GM12864 (cell line): ENCODE results near the gene KHDRBS1.

Source experiments
- DNase-seq: peaks from one replicate; pipeline ENCODE4 v3.0.0-alpha.2; 2011; ENCODE audit warnings: low read depth
- H3K4me3 ChIP-seq: 2 replicates; pipeline ENCODE4 v1.5.1; 2011; ENCODE audit warnings: mild to moderate bottlenecking, low read depth, low read length, control low read depth
- CTCF ChIP-seq: IDR thresholded peaks from 2 replicates; pipeline ENCODE4 v1.5.1; 2011; ENCODE audit warnings: low read depth, mild to moderate bottlenecking, moderate library complexity, low read length, control low read depth, inconsistent platforms; ENCODE audit errors: missing control alignments

Gene KHDRBS1, protein sequence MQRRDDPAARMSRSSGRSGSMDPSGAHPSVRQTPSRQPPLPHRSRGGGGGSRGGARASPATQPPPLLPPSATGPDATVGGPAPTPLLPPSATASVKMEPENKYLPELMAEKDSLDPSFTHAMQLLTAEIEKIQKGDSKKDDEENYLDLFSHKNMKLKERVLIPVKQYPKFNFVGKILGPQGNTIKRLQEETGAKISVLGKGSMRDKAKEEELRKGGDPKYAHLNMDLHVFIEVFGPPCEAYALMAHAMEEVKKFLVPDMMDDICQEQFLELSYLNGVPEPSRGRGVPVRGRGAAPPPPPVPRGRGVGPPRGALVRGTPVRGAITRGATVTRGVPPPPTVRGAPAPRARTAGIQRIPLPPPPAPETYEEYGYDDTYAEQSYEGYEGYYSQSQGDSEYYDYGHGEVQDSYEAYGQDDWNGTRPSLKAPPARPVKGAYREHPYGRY

GRCh38 chr1:32013386-32014198 is at the start of gene KHDRBS1:
TSS of gene KHDRBS1 (plus strand) at chr1:32013868. CDS start at chr1:32013996, 128 bp downstream.
- H3K4me3 ChIP-seq, result peak within 1 kb of the TSS; percentile 93
- no peak for TF ChIP-seq CTCF
- DNase-seq, result peak; percentile 95

DNA sequence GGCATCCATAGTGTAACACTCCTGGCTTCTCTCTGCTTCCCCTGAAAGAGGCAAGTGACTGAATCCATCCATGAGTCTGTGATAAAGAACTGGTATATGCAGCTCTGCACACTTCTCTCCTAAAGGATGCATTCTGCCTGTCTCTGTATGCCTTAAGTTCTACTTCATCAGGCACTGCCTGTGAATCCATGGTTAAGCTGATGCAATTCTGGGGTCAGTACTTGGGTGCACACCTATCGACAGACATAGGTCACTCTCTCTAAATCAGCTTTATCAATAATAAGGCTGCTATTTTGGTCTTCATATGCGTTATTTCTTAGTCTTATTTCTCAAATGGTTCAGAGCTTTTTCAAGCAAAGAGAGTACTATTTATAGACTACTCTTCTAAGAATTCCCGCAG is 42.8 kb upstream of the KHDRBS1 start:
- H3K4me3 ChIP-seq, result no peak overlapping the region
- no peak for DNase-seq
- TF ChIP-seq CTCF, result no peak

GRCh38 chr1:31976401-31976800 is 37.3 kb upstream of the KHDRBS1 start:
- no peak for TF ChIP-seq CTCF
- H3K4me3 ChIP-seq, result no peak overlapping the region
- no peak for DNase-seq

DNA sequence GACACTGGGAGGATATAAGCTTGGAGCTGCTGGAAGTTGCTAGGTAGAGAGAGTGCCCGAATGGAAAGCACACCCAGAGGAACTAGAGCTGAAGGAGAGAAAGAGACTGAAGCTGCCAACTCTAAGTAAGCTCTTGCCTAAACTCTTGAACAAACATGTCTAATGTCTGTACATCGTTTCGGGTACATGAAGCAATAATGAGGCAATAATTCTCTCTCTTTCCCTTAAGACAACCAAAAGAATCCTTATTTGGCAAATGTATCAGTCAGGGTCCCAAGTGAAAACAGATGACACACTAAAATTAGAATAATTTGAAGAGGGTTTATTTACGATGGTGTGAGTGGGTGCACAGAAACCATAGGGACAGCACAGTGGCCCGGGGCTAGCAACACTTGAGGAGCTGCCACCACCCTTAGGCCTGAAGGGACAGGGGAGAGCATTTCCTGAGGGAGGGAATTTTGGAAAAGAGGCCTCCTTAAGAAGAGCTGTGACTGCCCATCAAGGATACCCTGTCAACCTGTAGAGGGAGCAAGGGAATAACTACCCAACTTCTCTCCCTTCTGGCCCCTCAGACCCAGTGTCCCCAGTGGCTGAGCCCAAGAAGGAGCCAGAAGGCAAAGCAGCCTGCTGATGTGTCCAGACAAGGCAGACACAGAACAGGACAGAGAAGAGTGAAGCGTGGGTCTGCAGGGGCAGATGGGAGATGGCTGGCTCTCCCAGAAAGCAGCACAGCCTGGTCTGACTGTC is 36.1 kb upstream of the KHDRBS1 start:
- H3K4me3 ChIP-seq, result no peak overlapping the region
- no peak for DNase-seq
- TF ChIP-seq CTCF, result peak; percentile 46

- no peak for DNase-seq
- TF ChIP-seq CTCF, result no peak
Observed at GRCh38 chr1:31978843-31979400, 34.7 kb upstream of the KHDRBS1 start.

DNA sequence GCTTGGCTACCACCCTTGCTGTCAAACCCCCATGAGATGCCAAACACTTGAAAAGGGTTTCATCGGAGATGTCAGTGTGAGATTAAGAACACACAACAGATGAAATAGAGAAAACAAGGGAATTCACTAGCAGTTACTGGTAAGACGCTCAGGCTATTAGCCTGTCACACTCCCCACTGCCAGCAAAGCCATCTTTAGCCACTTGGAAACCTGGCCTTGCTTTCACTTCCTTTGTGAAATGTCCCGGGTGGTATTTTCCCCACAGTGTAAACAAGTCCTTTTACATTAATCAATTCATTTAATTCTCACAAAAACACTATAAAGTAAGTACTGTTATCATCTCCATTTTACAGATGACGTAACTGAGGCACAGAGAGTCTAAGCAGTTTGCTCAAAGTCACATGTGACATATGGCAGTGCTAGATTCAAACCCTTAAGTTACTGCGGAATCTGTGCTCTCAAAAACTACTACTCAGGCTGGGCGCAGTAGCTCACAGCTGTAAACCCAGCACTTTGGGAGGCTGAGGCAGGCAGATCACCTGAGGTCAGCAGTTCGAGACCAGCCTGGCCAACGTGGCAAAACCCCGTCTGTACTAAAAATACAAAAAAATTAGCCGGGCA is 32.7 kb upstream of the KHDRBS1 start:
- H3K4me3 ChIP-seq, result no peak overlapping the region
- peak; percentile 43 for DNase-seq
- TF ChIP-seq CTCF, result peak; percentile 25

More at GRCh38 chr1:31978843-31979400, 34.7 kb upstream of the KHDRBS1 start:
- no peak overlapping the region for H3K4me3 ChIP-seq
